Activated T-helper 17 cell treated with anti-CD3 and anti-CD28 coated beads, Interleukin-2, amount 50 U/mL, for 72 hours (primary cell): ENCODE results near the gene FKRP. TPM values are rescaled to one million over a fixed set of nuclear protein-coding genes. Genes with fewer than 3 reads are reported as not detected.

ENCODE experiments used
- ATAC-seq: fragments of 150-1000 bp; cut with Tn5 transposase; replicated peaks from 2 replicates; pipeline ENCODE4 v1.10.0; 2021; ENCODE audit warnings: mild to moderate bottlenecking, moderate library complexity
- H3K27ac Mint-ChIP-seq: one replicate; pipeline ENCODE4 v1.8.0; 2022; ENCODE audit warnings: mixed read lengths
- H3K27me3 Mint-ChIP-seq: one replicate; pipeline ENCODE4 v1.8.0; 2022; ENCODE audit warnings: mixed read lengths
- H3K36me3 Mint-ChIP-seq: one replicate; pipeline ENCODE4 v1.8.0; 2022; ENCODE audit warnings: low read depth, mild to moderate bottlenecking, mixed read lengths
- H3K4me1 Mint-ChIP-seq: one replicate; pipeline ENCODE4 v1.8.0; 2022; ENCODE audit warnings: mixed read lengths
- H3K4me3 Mint-ChIP-seq: one replicate; pipeline ENCODE4 v1.8.0; 2022; ENCODE audit warnings: mild to moderate bottlenecking, mixed read lengths
- H3K9me3 Mint-ChIP-seq: one replicate; pipeline ENCODE4 v1.8.0; 2022; ENCODE audit warnings: mixed read lengths
- total RNA-seq, 2 donors: library from RNA; stranded (reverse); gene quantifications; one replicate each; pipeline ENCODE4 v1.2.3, GENCODE V29; 2022

The FKRP gene
- total RNA-seq, 2 donors from 2014 or later: 6.3 to 14.3 TPM

DNA sequence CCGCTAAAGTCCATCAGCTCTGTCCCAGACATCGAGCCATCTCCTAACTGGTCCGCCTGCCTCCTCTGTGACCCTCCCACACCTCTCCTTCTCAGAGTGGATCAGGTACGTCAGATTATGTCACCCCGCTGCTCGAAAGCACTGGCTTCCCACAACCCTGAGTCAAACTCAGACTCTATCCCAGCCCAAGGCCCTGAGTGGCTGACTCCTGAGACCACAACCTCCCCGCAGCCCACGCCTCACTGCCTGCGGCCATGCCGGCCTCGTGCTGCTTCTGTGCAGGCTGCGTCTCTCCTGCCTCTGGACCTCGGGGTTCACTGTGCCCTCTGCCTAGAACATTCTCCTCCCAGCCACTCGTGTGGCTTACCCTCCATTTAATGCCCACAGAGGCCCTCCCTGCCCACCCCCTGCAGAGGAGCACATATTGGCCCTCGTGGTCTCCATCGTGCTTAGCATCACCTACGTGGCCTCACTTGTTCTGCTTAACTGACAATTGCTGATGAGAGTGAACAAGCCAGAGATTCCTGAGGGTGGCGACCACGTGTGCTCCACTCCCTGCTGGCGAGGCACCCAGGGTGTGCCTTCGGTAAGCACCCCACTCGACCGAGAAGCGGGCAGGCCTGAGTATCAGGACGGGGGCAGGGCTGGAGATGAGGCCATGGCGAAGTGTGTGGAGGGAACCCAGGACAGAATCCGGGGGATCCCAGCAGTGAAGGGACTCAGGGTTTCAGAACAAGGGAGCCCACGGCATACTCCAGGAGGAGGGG lies 13.5 kb upstream of the FKRP start:
- H3K9me3 Mint-ChIP-seq: no peaks in the 10 kb centered on the region
- peaks cover 24% of the 10 kb centered on the region for H3K4me1 Mint-ChIP-seq
- H3K27me3 Mint-ChIP-seq: no peaks in the 10 kb centered on the region
- peak; percentile 51 for ATAC-seq
- no peak overlapping the region for H3K4me3 Mint-ChIP-seq
- peak overlapping the region; percentile 49 for H3K27ac Mint-ChIP-seq
- H3K36me3 Mint-ChIP-seq: peaks cover 90% of the 10 kb centered on the region

DNA sequence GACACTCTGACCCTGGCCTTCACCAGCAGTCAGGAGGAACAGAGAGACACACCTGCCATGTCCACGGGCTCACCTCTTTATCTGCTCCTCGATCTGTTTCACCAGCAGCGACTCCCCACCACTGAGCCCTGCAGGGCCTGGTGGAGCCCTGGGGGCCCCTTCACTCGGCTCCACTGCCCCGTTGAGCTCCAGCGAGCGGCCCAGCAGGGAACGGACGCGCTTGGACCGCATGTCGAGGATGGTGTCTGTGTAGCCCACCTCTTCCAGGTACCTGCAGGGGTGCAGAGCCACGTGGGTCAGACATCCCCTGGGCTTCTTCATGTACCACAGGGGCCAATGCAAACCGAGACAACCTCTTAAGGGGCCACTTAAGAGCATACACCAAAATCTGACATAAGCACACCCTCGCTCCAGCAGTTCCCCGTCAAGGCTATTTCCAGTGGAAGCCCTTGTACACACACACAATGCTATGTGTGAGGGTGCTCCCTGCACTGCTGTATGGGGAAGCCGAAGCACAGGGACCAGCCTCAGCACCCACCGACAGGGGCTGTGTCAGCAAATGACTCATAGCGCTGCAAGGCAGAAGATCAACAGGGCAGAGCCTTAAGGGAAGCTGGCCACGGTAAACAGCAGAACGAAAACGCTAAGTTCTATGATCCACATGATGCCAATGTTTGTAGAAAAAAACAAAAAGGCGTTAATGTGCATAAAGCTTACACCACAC lies 12.7 kb upstream of the FKRP start:
- H3K27ac Mint-ChIP-seq: no peak overlapping the region
- peaks cover 93% of the 10 kb centered on the region for H3K36me3 Mint-ChIP-seq
- ATAC-seq: no peak
- peaks cover 24% of the 10 kb centered on the region for H3K4me1 Mint-ChIP-seq
- H3K4me3 Mint-ChIP-seq: no peak overlapping the region
- no peaks in the 10 kb centered on the region for H3K9me3 Mint-ChIP-seq
- H3K27me3 Mint-ChIP-seq: no peaks in the 10 kb centered on the region

DNA sequence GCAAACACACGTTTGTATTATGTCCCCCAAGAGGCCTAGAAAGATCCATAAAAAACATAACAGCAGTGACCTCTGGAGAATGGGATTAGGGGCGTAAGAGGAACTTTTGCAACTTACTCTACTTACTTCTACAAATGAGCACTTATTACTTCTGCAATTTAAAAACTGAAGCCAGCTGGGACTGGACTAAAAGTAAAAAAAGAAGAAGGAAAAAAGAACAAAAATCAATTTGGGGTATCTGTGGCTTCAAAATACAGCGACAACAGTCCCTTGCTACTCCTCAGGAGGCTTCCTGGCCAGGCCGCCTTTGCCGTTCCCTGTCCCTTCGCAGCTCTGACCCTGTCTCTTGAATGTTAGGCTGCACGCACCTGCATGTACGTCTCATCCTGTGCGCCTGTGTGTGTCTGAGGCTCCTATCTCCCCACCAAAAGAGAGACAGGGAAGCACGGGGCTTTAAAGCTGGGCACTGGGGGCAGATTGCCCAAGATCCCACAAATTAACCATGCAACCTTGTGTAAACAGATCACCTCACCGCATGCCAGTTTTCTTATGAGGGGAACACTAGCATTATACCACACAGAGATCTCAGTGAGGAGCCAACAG lies 12.1 kb upstream of the FKRP start:
- Mint-ChIP-seq H3K4me3 (no peak overlapping the region), H3K9me3 (no peaks in the 10 kb centered on the region), H3K4me1 (peaks cover 21% of the 10 kb centered on the region), H3K27me3 (no peaks in the 10 kb centered on the region), H3K36me3 (peaks cover 94% of the 10 kb centered on the region), H3K27ac (no peak overlapping the region)
- ATAC-seq: no peak

DNA sequence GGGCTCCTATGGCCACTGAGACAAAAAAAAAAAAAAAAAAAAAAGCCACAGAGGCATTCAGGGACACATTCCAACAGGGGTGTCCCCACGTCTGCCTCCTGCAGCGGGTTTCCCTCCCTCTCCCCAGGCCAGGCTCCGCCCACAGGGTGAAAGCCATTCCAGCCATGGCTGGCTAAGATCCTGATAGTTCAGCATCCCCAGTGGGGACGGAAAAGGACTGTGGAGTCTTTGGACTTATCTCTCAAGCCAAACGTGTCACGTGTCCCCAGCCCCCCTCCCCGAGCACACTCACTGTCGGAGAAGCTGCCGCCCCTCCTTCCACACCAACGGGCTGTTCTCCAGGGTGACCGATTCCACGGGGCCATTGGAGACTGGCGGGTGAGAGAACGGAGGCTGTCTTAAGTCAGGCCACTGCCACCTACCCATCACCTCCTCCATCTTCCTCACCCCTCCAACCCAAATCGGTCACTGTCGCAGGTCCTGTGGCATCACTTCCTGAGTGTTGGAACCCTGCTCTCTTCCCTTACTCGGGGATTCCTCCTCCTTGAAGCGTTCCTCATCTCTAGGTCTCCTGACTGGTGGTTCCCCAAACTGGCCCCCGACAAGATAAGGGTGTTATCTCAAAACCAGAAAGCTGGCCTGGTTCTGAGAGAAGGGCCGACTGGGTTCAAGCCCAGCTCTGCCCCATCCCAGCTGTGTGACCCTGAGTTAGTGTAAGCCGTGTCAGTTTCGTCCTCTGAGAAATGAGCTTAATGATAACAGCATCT lies 9.1 kb upstream of the FKRP start:
- no peak overlapping the region for H3K4me3 Mint-ChIP-seq
- no peak for ATAC-seq
- no peaks in the 10 kb centered on the region for H3K9me3 Mint-ChIP-seq
- H3K27me3 Mint-ChIP-seq: no peaks in the 10 kb centered on the region
- no peak overlapping the region for H3K27ac Mint-ChIP-seq
- H3K4me1 Mint-ChIP-seq: peaks cover 17% of the 10 kb centered on the region
- H3K36me3 Mint-ChIP-seq: peaks cover 88% of the 10 kb centered on the region

DNA sequence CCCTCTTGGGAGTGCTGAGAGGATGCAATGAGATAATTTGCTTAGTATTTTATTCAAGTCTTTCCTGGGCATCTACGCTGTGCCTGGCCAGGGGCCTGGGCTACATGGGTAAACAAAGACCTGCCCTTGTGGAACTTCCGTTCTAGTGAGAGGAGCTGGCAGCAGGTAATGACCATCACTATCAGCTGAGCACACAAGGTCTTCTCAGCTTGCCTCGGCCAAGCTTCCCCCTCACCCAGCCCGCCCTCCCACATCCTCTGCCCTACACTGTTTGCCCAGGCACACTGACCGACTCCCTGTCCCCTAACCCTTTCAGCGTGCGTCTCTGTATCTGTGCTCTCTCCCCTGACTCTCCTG lies 8.6 kb upstream of the FKRP start:
- Mint-ChIP-seq H3K4me3 (no peak overlapping the region), H3K9me3 (no peaks in the 10 kb centered on the region), H3K4me1 (peaks cover 17% of the 10 kb centered on the region), H3K27ac (no peak overlapping the region), H3K36me3 (peaks cover 88% of the 10 kb centered on the region), H3K27me3 (no peaks in the 10 kb centered on the region)
- ATAC-seq: no peak

DNA sequence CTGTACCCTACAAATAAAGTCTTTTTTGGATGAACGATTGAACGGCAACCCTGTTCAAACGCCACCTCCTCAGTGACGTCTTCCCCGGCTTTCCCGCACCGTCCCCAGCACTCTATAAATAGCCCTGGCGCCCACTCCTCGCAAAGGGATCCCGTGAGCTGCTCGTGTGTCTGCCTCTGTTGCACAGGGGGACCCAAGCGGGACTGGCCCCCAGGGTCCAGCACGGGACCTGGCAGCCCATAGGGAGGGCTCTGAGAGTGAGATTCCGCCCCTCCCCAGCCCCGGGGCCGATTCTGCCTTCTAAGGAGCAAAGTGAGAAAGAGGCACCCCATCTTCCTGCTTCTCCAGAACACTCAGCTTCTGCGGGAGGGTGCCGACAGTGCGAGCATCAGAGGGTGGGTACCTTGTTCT lies 8.1 kb upstream of the FKRP start:
- H3K36me3 Mint-ChIP-seq: peaks cover 88% of the 10 kb centered on the region
- no peaks in the 10 kb centered on the region for H3K27me3 Mint-ChIP-seq
- no peak overlapping the region for H3K4me3 Mint-ChIP-seq
- no peak overlapping the region for H3K27ac Mint-ChIP-seq
- H3K9me3 Mint-ChIP-seq: no peaks in the 10 kb centered on the region
- no peak for ATAC-seq
- peaks cover 19% of the 10 kb centered on the region for H3K4me1 Mint-ChIP-seq

DNA sequence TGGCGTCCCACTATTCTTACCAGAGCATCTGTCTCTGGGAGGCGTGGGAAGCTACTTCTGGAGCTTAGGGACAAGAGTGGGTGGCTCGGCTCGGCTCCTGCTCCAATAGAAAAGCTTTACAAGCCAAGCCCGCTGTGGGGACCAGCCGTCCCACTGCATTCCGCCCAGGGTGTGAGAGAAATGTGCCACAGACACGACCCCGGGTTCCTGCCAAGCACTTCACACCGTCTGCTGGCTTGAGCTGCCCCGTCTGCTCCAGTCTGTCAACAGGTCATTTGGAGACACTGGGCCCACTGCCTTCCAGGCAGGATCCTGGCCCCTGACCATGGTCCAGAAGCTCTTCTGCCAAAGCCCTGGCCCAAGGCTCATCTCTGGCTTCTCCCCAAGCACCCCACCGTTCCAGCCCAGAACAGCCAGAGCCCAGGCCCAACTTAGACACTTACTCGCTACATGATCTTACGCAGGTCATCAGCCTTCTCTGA lies 6.5 kb upstream of the FKRP start:
- H3K27ac Mint-ChIP-seq: peak overlapping the region; percentile 64
- no peak for ATAC-seq
- peaks cover 27% of the 10 kb centered on the region for H3K4me1 Mint-ChIP-seq
- H3K27me3 Mint-ChIP-seq: no peaks in the 10 kb centered on the region
- H3K4me3 Mint-ChIP-seq: no peak overlapping the region
- H3K36me3 Mint-ChIP-seq: peaks cover 77% of the 10 kb centered on the region
- no peaks in the 10 kb centered on the region for H3K9me3 Mint-ChIP-seq

DNA sequence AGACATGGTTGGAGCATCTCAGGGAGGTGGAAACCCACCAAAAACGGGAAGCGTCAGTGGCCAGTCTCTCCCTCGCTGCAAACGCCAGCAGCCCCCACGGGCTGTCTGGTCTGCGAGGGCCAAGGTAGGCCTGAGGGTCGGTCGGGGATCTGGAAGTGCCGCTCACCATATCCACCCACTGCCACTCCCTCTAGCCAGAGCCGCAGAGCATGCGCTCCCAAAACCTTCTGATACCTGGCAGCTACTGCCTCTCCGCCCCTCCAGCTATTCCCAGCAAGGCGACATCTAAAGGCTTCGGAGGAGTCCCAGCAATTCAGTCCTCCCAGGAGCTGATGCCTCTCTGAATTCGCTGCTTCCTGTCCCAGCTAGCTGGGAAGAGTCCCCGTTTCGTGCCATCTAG lies 4.4 kb upstream of the FKRP start:
- Mint-ChIP-seq H3K9me3 (no peaks in the 10 kb centered on the region), H3K4me1 (peaks cover 36% of the 10 kb centered on the region), H3K36me3 (peaks cover 73% of the 10 kb centered on the region), H3K27ac (peak overlapping the region; percentile 51), H3K4me3 (no peak overlapping the region), H3K27me3 (no peaks in the 10 kb centered on the region)
- no peak for ATAC-seq

DNA sequence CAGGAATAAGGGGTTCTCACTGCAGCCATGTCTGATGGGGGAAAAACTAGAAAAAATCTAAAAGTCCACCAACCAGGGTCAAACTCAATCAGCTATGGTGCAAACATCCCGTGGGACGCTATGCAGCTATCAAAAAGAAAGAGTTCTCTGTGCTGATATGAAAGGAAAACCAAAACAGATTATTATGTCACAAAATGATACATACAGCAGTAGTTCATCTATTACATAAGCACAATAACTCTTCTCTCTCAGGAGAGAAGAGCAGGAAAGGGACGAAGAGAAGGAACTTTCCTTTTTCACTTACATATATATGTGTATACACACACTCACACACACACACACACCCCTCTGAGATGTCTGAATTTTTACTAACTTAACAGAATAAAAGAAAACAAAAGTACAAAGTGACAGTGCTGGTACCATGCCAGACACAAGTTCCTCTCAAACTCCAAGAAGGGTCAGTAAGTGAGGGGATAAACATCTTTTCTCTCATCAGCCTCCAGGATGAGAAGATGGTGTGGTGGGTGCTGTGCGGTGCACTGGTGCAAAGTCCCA lies 2.9 kb upstream of the FKRP start:
- peaks cover 40% of the 10 kb centered on the region for H3K4me1 Mint-ChIP-seq
- ATAC-seq: no peak
- peak overlapping the region; percentile 8 for H3K4me3 Mint-ChIP-seq
- H3K36me3 Mint-ChIP-seq: peaks cover 57% of the 10 kb centered on the region
- H3K9me3 Mint-ChIP-seq: no peaks in the 10 kb centered on the region
- no peaks in the 10 kb centered on the region for H3K27me3 Mint-ChIP-seq
- H3K27ac Mint-ChIP-seq: no peak overlapping the region

DNA sequence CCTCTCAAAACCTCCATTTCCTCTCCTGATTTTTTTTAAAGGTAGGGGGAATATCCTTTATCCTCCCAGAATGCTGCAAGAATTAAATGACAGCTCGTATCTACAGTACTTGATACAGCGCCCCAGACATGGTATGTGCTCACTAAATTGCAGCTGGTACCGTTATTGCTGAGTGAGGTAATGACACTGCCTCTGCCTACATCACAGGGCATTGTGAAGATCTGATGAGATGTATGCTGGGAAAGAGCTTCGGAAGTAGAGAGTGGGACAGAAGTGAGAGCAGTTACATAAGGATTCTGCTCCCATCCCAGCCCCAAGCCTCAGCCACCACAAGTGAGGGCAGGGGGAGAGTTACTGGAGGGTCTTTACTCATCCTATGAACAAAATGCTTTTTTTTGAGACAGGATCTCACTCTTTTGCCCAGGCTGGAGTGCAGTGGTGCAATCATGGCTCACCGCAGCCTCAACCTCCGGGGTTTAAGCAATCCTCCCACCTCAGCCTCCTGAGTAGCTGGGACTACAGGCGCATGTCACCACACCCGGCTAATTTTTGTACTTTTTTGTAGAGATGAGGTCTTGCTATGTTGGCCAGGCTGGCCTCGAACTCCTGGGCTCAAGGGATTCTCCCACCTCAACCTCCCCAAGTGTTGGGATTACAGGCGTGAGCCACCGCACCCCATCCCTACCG lies 1.7 kb upstream of the FKRP start:
- Mint-ChIP-seq H3K9me3 (no peaks in the 10 kb centered on the region), H3K27ac (peak overlapping the region; percentile 94), H3K27me3 (no peaks in the 10 kb centered on the region), H3K36me3 (peaks cover 47% of the 10 kb centered on the region), H3K4me1 (peaks cover 40% of the 10 kb centered on the region), H3K4me3 (peak overlapping the region; percentile 94)
- no peak for ATAC-seq

DNA sequence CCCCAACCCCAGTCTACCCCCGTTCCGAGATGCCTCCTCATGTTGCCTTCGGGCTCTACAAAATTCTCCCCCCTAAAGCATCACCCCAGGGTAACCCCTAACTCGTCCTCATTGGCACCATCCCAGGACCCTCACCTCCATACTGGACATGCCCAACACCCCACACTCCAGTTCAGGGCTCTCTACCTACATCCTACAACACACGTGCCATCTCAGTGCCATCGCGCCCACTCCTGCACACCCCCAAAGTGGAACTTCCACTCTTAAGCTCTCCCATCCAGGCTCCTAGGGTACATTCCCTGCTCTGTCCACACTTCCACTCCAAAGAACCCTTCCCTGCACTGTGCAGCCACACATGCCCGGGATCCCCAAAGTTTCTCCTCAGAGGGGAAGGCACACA lies 827 bp upstream of the FKRP start:
- Mint-ChIP-seq H3K4me3 (peak overlapping the region; percentile 94), H3K36me3 (peaks cover 39% of the 10 kb centered on the region), H3K27ac (peak overlapping the region; percentile 94), H3K4me1 (peaks cover 39% of the 10 kb centered on the region), H3K27me3 (no peaks in the 10 kb centered on the region), H3K9me3 (no peaks in the 10 kb centered on the region)
- ATAC-seq: no peak

DNA sequence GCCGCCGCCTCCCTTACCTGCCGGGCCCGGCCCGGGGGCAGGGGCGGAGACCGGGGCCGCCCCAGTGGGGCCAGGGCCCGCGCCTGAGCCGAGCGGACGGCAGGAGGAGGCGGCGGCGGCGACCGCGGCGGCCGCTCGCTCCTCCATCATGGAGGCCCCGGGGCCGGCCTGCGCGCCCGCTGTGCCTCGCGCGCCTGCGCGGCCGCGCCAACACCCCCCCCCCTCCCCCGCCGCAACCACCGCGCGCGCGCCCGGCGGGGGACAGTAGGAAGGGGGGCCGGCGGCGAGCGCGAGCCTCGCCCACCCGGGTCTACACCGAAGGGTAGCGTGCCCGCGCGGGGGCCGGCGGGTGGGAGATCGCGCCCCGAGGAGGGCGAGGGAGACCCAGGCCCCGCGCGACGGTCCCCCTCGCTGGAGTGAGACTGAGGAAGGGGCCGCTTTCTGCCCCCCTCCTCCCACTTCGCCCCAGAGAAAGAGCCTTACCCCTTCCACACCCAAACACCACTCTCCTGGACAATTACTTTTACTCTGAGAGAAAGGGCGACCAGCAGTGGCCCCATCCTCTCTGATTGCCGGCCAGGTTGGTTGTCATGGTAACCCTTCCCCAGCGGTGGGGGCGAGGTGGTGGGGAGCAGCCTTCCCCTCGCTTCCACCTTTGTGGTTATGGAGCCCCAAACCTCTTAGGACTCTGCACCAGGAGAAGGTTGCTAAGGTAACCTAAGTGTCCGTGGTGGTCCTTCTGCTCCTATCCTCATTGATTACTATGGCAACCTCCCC lies 612 bp downstream of the FKRP start, which contains the start of gene STRN4:
Gene STRN4, minus strand, starts transcription at position 170 of the 777 bp plus-strand sequence. Its CDS starts 20 bp downstream, at position 150.
- Mint-ChIP-seq H3K27ac (peak within 1 kb of the TSS; percentile 94), H3K4me1 (peaks cover 31% of the 10 kb centered on the region), H3K36me3 (peaks cover 28% of the 10 kb centered on the region), H3K9me3 (no peaks in the 10 kb centered on the region), H3K4me3 (peak within 1 kb of the TSS; percentile 94), H3K27me3 (no peaks in the 10 kb centered on the region)
- ATAC-seq: peak; percentile 75
